Activated CD4-positive, alpha-beta T cell treated with anti-CD3 and anti-CD28 coated beads, Interleukin-2, amount 10 ng/mL, durations not matched to agents 7 days and 5 days (primary cell): ENCODE measurements around the gene SLC29A4. TPM values are rescaled to one million over a fixed set of nuclear protein-coding genes. Genes with fewer than 3 reads are reported as not detected.
"Not testable (repeated sequence)": the region's sequence is repeated elsewhere in the genome, so short reads cannot be mapped to it uniquely, and the experiment has no call there.

ENCODE experiments used
- CTCF ChIA-PET: fragments of 350-600 bp; sonication (Branson Sonifier 250); formaldehyde crosslinking; loops from one replicate; lab custom pipeline; 2021; ENCODE audit warnings: antibody characterized with exemption; lab: Charles Lee
- POLR2A ChIA-PET: fragments of 350-600 bp; sonication (Branson Sonifier 250); formaldehyde crosslinking; loops from one replicate; lab custom pipeline; 2021; ENCODE audit warnings: antibody characterized with exemption; lab: Charles Lee
- DNase-seq: peaks from one replicate; pipeline ENCODE4 v3.0.0-alpha.2; 2020
- H3K27ac Mint-ChIP-seq: one replicate; pipeline ENCODE4 v1.8.0; 2021; ENCODE audit warnings: mild to moderate bottlenecking, moderate library complexity, mixed read lengths
- H3K27me3 Mint-ChIP-seq: one replicate; pipeline ENCODE4 v1.8.0; 2021; ENCODE audit warnings: mixed read lengths
- H3K36me3 Mint-ChIP-seq: one replicate; pipeline ENCODE4 v1.8.0; 2021; ENCODE audit warnings: low read depth, mixed read lengths
- H3K4me1 Mint-ChIP-seq: one replicate; pipeline ENCODE4 v1.8.0; 2021; ENCODE audit warnings: mixed read lengths
- H3K4me3 Mint-ChIP-seq: one replicate; pipeline ENCODE4 v1.8.0; 2021; ENCODE audit warnings: mild to moderate bottlenecking, moderate library complexity, mixed read lengths
- H3K9me3 Mint-ChIP-seq: one replicate; pipeline ENCODE4 v1.8.0; 2021; ENCODE audit warnings: mixed read lengths
- total RNA-seq, 2 experiments: library from RNA; stranded (reverse); gene quantifications; one replicate each; pipeline ENCODE4 v1.2.3, GENCODE V29; 2021

The SLC29A4 gene
- total RNA-seq, 2 experiments from 2014 or later: 0.25 to 0.50 TPM

- peaks cover 9% of the 10 kb centered on the region for H3K27me3 Mint-ChIP-seq
- ChIA-PET POLR2A (no interaction called here), CTCF (interaction anchor here (1.1 kb wide), 1 partner anchor 25 kb away, joined by 3 read pairs; no protein-coding TSS in a partner anchor)
- H3K27ac Mint-ChIP-seq: no peak overlapping the region
- H3K36me3 Mint-ChIP-seq: no peaks in the 10 kb centered on the region
- H3K4me3 Mint-ChIP-seq: no peak overlapping the region
- no peak for DNase-seq
- no peaks in the 10 kb centered on the region for H3K4me1 Mint-ChIP-seq
- no peaks in the 10 kb centered on the region for H3K9me3 Mint-ChIP-seq
Measured at GRCh38 chr7:5279734-5280133, 3.0 kb upstream of the SLC29A4 start.

GRCh38 chr7:5281598-5282500 is 894 bp upstream of the SLC29A4 start:
- CTCF ChIA-PET, H3K27ac Mint-ChIP-seq, H3K4me1 Mint-ChIP-seq, H3K36me3 Mint-ChIP-seq, H3K9me3 Mint-ChIP-seq, DNase-seq, POLR2A ChIA-PET, H3K4me3 Mint-ChIP-seq: not testable (repeated sequence)
- peaks cover 12% of the 10 kb centered on the region for H3K27me3 Mint-ChIP-seq

- Mint-ChIP-seq H3K4me3 (no peak overlapping the region), H3K4me1 (no peaks in the 10 kb centered on the region), H3K27me3 (peaks cover 9% of the 10 kb centered on the region), H3K27ac (no peak overlapping the region), H3K9me3 (no peaks in the 10 kb centered on the region), H3K36me3 (no peaks in the 10 kb centered on the region)
- CTCF ChIA-PET: no interaction called here
- no peak for DNase-seq
- POLR2A ChIA-PET: no interaction called here
Measured at GRCh38 chr7:5283421-5284303, 919 bp downstream of the SLC29A4 start.

- no peaks in the 10 kb centered on the region for H3K4me1 Mint-ChIP-seq
- H3K27ac Mint-ChIP-seq: no peak overlapping the region
- H3K36me3 Mint-ChIP-seq: no peaks in the 10 kb centered on the region
- CTCF ChIA-PET: interaction anchor here (0.6 kb wide), 1 partner anchor 65 kb away, joined by 3 read pairs; no protein-coding TSS in a partner anchor
- no peaks in the 10 kb centered on the region for H3K9me3 Mint-ChIP-seq
- POLR2A ChIA-PET: no interaction called here
- no peak for DNase-seq
- no peak overlapping the region for H3K4me3 Mint-ChIP-seq
- peaks cover 9% of the 10 kb centered on the region for H3K27me3 Mint-ChIP-seq
Measured at GRCh38 chr7:5284304-5285281, 1.9 kb downstream of the SLC29A4 start.

GRCh38 chr7:5286933-5287332 is 4.2 kb downstream of the SLC29A4 start:
- Mint-ChIP-seq H3K4me3 (no peak overlapping the region), H3K27me3 (peaks cover 6% of the 10 kb centered on the region), H3K9me3 (no peaks in the 10 kb centered on the region), H3K4me1 (no peaks in the 10 kb centered on the region), H3K27ac (no peak overlapping the region), H3K36me3 (no peaks in the 10 kb centered on the region)
- no peak for DNase-seq
- POLR2A ChIA-PET: no interaction called here
- CTCF ChIA-PET: no interaction called here

- POLR2A ChIA-PET, CTCF ChIA-PET: not testable (repeated sequence)
Measured at GRCh38 chr7:5287373-5287772, 4.6 kb downstream of the SLC29A4 start.

GRCh38 chr7:5287802-5288201 is 5.1 kb downstream of the SLC29A4 start:
- no peak overlapping the region for H3K4me3 Mint-ChIP-seq
- no peaks in the 10 kb centered on the region for H3K4me1 Mint-ChIP-seq
- CTCF ChIA-PET: interaction anchor here (1.0 kb wide), 1 partner anchor 18 kb away, joined by 3 read pairs; no protein-coding TSS in a partner anchor
- no peaks in the 10 kb centered on the region for H3K9me3 Mint-ChIP-seq
- no peak for DNase-seq
- peaks cover 6% of the 10 kb centered on the region for H3K27me3 Mint-ChIP-seq
- no peak overlapping the region for H3K27ac Mint-ChIP-seq
- no peaks in the 10 kb centered on the region for H3K36me3 Mint-ChIP-seq
- POLR2A ChIA-PET: no interaction called here

More at GRCh38 chr7:5287373-5287772, 4.6 kb downstream of the SLC29A4 start:
- not testable (repeated sequence) for H3K27me3 Mint-ChIP-seq, H3K36me3 Mint-ChIP-seq, H3K27ac Mint-ChIP-seq, DNase-seq, H3K4me1 Mint-ChIP-seq, H3K9me3 Mint-ChIP-seq, H3K4me3 Mint-ChIP-seq

GRCh38 chr7:5288560-5288959 is 5.8 kb downstream of the SLC29A4 start:
- H3K27me3 Mint-ChIP-seq, DNase-seq, H3K9me3 Mint-ChIP-seq, H3K4me3 Mint-ChIP-seq, H3K4me1 Mint-ChIP-seq, H3K27ac Mint-ChIP-seq, POLR2A ChIA-PET, H3K36me3 Mint-ChIP-seq: not testable (repeated sequence)
- CTCF ChIA-PET: interaction anchor here (0.6 to 1.0 kb wide), 2 partner anchors 19 to 565 kb away, joined by 3 to 4 read pairs; no protein-coding TSS in a partner anchor

GRCh38 chr7:5289355-5289754 is 6.6 kb downstream of the SLC29A4 start:
- H3K4me3 Mint-ChIP-seq: no peak overlapping the region
- H3K9me3 Mint-ChIP-seq: peaks cover 3% of the 10 kb centered on the region
- H3K27me3 Mint-ChIP-seq: peaks cover 4% of the 10 kb centered on the region
- H3K4me1 Mint-ChIP-seq: no peaks in the 10 kb centered on the region
- H3K27ac Mint-ChIP-seq: no peak overlapping the region
- POLR2A ChIA-PET: no interaction called here
- CTCF ChIA-PET: interaction anchor here (0.6 kb wide), 1 partner anchor 48 kb away, joined by 3 read pairs; no protein-coding TSS in a partner anchor
- H3K36me3 Mint-ChIP-seq: no peaks in the 10 kb centered on the region
- no peak for DNase-seq

GRCh38 chr7:5291301-5291700 is 8.6 kb downstream of the SLC29A4 start:
- peaks cover 4% of the 10 kb centered on the region for H3K4me1 Mint-ChIP-seq
- no peak overlapping the region for H3K4me3 Mint-ChIP-seq
- ChIA-PET POLR2A (no interaction called here), CTCF (no interaction called here)
- H3K9me3 Mint-ChIP-seq: peaks cover 12% of the 10 kb centered on the region
- H3K27ac Mint-ChIP-seq: no peak overlapping the region
- peaks cover 4% of the 10 kb centered on the region for H3K27me3 Mint-ChIP-seq
- H3K36me3 Mint-ChIP-seq: no peaks in the 10 kb centered on the region
- no peak for DNase-seq

- DNase-seq, H3K27ac Mint-ChIP-seq, H3K27me3 Mint-ChIP-seq, POLR2A ChIA-PET, H3K4me3 Mint-ChIP-seq, H3K36me3 Mint-ChIP-seq, H3K4me1 Mint-ChIP-seq, CTCF ChIA-PET: not testable (repeated sequence)
- H3K9me3 Mint-ChIP-seq: peaks cover 12% of the 10 kb centered on the region
Measured at GRCh38 chr7:5291711-5292335, 9.1 kb downstream of the SLC29A4 start.
